Heart right ventricle (tissue), 16 donors: ENCODE data around the gene MAOA. TPM values are rescaled to one million over a fixed set of nuclear protein-coding genes. Genes with fewer than 3 reads are reported as not detected.

Experiments used
- ATAC-seq, 8 donors: fragments of 200-7000 bp; cut with Tn5 transposase; one replicate each; pipeline ENCODE4 v1.9.1; 2020; ENCODE audit warnings: mild to moderate bottlenecking in 8 of 8, moderate library complexity in 8 of 8, moderate number of reproducible peaks in 1 of 8
- DNase-seq, 2 donors: peaks; one replicate each; pipeline ENCODE4 v3.0.0-alpha.2; 2020
- H3K27ac ChIP-seq, 10 donors: fragments of 200-600 bp; sonication (generic) in 2 of 10; one replicate each; pipeline versions ENCODE4 v1.5.0 to v1.8.0; 2020 to 2022; ENCODE audit warnings: mild to moderate bottlenecking in 3 of 10
- H3K27me3 ChIP-seq, 7 donors: fragments of 200-600 bp; one replicate each; pipeline ENCODE4 v1.8.0; 2021 to 2022; ENCODE audit warnings: mild to moderate bottlenecking in 2 of 7
- H3K36me3 ChIP-seq, 9 donors: fragments of 200-600 bp; sonication (generic) in 1 of 9; one replicate each; pipeline versions ENCODE4 v1.5.0 to v1.8.0; 2020 to 2022; ENCODE audit warnings: mild to moderate bottlenecking in 2 of 9
- H3K4me1 ChIP-seq, 9 donors: fragments of 200-600 bp; sonication (generic) in 1 of 9; one replicate each; pipeline versions ENCODE4 v1.5.0 to v1.8.0; 2020 to 2022; ENCODE audit warnings: mild to moderate bottlenecking in 4 of 9
- H3K4me3 ChIP-seq, 10 donors: fragments of 200-600 bp; sonication (generic) in 2 of 10; one replicate each; pipeline versions ENCODE4 v1.5.0 to v1.8.0; 2020 to 2022; ENCODE audit warnings: mild to moderate bottlenecking in 7 of 10, moderate library complexity in 2 of 10
- H3K9me3 ChIP-seq, 11 donors: fragments of 200-600 bp in 10 of 11; sonication (generic) in 2 of 11; one replicate each; pipeline versions ENCODE4 v1.5.0 to v1.8.0; 2013 to 2022; ENCODE audit warnings: mild to moderate bottlenecking in 2 of 11, control low read depth in 1 of 11, moderate library complexity in 1 of 11
- WGBS, 2 donors: extraction: QIAGEN DNeasy Blood & Tissue Kit; methylation state at CpG; one replicate each; pipeline ENCODE4 v1.1.7; 2013; ENCODE audit warnings: inconsistent platforms in 1 of 2; 5-methylcytosine and 5-hydroxymethylcytosine counted together
- intact Hi-C, 10 donors: fragments of 100-400 bp; cut with DNase I; formaldehyde crosslinking; loops; one replicate each; pipeline versions ENCODE4 v1.11.1 to v1.14.2; 2022
- polyA plus RNA-seq, 2 donors: library from polyadenylated mRNA; stranded (reverse); fragments of 200-250 nt; gene quantifications; one replicate each; pipeline ENCODE4 v1.2.3, GENCODE V29; 2013
- total RNA-seq, 10 donors: library from RNA; stranded (reverse); fragmentation: NEBNext Ultra II Directional in 3 of 10; extraction: Animal tissue kit (Norgen Biotek cat#: 25700) in 3 of 10; gene quantifications; one replicate each; pipeline versions ENCODE4 v1.2.1 to v1.2.4, GENCODE V29; 2021 to 2023
- TF ChIP-seq, protein P1 (sequence below), 9 donors: fragments of 200-600 bp; sonication (generic) in 2 of 9; IDR thresholded peaks; one replicate each; pipeline versions ENCODE4 v1.5.0 to v1.8.0; 2021 to 2022; ENCODE audit warnings: antibody characterized with exemption in 9 of 9, mild to moderate bottlenecking in 5 of 9, moderate library complexity in 1 of 9
- donor health status: Arrhythmogenic right ventricular cardiomyopathy.
- donor health status: ischemic (EF 13 %, LVEDD 7.1; RV severe dilation, severe dysfunction).
- donor health status: healthy with polysubstance abuse.
- donor health status: DM: no; HTN: yes; CAD: no.
- donor health status: DM: no; HTN: no; CAD: no.
- donor health status: ischemic (EF 25% LVEDD 6.9; RV normal size, moderate dysfunction).
- donor health status: ischemic (EF 25% LVEDD 5.7; RV mildly dilated, moderate dysfunction).
- donor health status: healthy.
- donor health status: DM: yes; HTN: yes; CAD: no.
- donor health status: Ischemic cardiomyopathy.
- donor health status: ischemic (EF 35%, LVEDD 5.7; RV mildly dilated, moderate dysfunction).
- donor health status: nonischemic (EF 11% LVEDD 7.7; RV severe dilation, severe dysfunction).
- donor health status: DM: yes; HTN: yes; CAD: no.
- donor health status: PGD.
- donor health status: ischemic (EF 29% LVEDD 5.4; RV normal size, mild dysfunction).
- donor health status: nonischemic (EF 23%, LVEDD 6.1; RV moderate dilation, normal function).

MAOA gene
- total and polyA plus RNA-seq, 12 donors: 25.7 to 152 (median 87.8) TPM

DNA sequence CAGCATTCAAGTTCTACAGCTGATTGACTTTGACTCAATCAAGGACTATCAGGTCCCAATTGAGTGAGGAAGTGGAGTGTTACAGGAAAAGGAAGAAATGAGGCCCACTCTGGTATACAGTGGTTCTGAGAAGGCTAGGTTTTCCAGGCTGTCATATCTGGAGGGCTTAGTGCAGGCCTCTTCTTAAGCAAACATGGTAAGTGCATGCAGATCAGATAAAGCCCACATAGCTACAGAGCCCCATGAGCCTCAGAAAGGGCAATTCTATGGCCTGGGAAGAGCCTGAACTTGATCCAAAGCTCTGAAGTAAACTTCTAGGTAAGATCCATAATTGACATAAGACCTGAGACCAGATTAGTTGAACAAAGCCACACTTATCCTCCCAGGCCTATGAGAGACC is 29.0 kb upstream of the MAOA start:
- peaks cover 0 to 38% (median 0%) of the 10 kb centered on the region in 7 donors for H3K27me3 ChIP-seq
- H3K9me3 ChIP-seq: no peaks in the 10 kb centered on the region
- DNase-seq: no peak
- H3K36me3 ChIP-seq: no peaks in the 10 kb centered on the region
- no peaks in the 10 kb centered on the region for H3K4me1 ChIP-seq
- no peak overlapping the region for H3K4me3 ChIP-seq
- H3K27ac ChIP-seq: no peak overlapping the region
- intact Hi-C loops: no loop called here
- TF ChIP-seq, protein P1, sequence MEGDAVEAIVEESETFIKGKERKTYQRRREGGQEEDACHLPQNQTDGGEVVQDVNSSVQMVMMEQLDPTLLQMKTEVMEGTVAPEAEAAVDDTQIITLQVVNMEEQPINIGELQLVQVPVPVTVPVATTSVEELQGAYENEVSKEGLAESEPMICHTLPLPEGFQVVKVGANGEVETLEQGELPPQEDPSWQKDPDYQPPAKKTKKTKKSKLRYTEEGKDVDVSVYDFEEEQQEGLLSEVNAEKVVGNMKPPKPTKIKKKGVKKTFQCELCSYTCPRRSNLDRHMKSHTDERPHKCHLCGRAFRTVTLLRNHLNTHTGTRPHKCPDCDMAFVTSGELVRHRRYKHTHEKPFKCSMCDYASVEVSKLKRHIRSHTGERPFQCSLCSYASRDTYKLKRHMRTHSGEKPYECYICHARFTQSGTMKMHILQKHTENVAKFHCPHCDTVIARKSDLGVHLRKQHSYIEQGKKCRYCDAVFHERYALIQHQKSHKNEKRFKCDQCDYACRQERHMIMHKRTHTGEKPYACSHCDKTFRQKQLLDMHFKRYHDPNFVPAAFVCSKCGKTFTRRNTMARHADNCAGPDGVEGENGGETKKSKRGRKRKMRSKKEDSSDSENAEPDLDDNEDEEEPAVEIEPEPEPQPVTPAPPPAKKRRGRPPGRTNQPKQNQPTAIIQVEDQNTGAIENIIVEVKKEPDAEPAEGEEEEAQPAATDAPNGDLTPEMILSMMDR (IDR thresholded peaks at IDR 0.05): no peak
- no peak for ATAC-seq

DNA sequence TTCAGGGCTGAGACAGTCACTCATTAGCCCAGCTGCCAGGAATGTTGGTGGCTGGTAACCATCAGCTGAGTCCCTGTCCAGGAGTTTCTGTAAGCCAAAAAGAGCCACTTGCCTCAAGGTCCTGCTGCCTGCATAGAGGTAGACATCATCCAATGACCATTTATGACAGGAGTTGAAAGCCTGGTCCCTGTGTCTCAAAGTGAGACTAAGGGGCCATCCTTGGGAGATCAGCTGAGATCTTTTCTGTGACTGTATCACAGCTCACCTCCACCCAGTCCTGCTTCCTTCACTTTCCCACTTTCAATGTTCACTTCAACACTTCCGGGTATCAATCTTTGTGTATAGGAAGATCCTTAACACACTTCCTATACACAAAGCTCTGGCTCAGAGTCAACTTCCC is 28.4 kb upstream of the MAOA start:
- ATAC-seq: no peak
- H3K9me3 ChIP-seq: no peaks in the 10 kb centered on the region
- 54 to 59% methylated on average over 1 of the region's 1 CpG for WGBS, 2 donors
- TF ChIP-seq, protein P1 (IDR thresholded peaks at IDR 0.05): no peak
- no peaks in the 10 kb centered on the region for H3K36me3 ChIP-seq
- intact Hi-C loops: no loop called here
- H3K4me1 ChIP-seq: no peaks in the 10 kb centered on the region
- no peak overlapping the region for H3K27ac ChIP-seq
- DNase-seq: no peak
- no peak overlapping the region for H3K4me3 ChIP-seq
- H3K27me3 ChIP-seq: peaks cover 0 to 42% (median 0%) of the 10 kb centered on the region in 7 donors

DNA sequence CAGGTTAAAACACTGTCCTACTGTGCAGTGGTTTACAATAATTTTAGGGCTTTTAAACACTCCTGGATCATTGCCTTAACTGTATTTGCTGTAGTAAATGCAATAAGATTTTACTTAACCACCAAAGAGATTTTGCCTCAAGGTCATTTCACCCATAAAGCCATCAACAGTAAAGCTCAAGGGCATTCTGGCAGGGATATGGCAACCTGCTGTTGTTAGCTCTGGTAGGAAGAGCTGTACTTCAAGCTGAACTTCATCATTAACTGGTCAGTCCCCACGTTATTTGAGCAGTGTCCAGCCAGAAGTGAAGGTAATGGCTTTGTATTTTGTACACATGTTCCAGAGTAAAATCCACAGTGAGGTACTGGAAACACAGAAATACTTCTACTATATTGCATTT is 26.9 kb upstream of the MAOA start:
- DNase-seq (no peak), ATAC-seq (no peak)
- Histone ChIP-seq H3K4me1 (no peaks in the 10 kb centered on the region), H3K4me3 (no peak overlapping the region), H3K36me3 (no peaks in the 10 kb centered on the region), H3K27ac (no peak overlapping the region), H3K27me3 (peaks cover 0 to 52% (median 0%) of the 10 kb centered on the region in 7 donors), H3K9me3 (no peaks in the 10 kb centered on the region)
- WGBS, 2 donors: 29 to 31% methylated on average over 1 of the region's 1 CpG
- TF ChIP-seq, protein P1 (IDR thresholded peaks at IDR 0.05): no peak
- intact Hi-C loops: no loop called here

DNA sequence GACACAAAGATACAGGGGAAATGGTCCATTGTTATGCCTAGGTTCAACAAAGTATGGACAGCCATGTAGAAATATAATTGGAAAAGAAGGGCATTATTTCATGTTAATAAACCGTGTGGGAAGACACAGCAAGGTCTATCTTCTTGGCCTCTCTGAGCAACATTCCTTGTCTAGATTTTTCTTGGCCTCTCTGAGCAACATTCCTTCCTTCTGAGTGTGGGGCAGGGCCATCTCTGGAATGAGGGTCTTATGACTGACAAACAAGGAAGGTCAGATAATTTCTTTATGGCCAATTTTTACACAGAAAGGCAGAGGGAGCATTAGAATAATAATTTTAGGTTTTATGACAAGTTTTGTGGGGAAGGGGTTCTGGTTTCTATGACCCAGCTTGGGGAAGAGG is 24.3 kb upstream of the MAOA start:
- ATAC-seq: no peak
- no peaks in the 10 kb centered on the region for H3K4me1 ChIP-seq
- H3K27ac ChIP-seq: no peak overlapping the region
- WGBS, 2 donors: 56 to 75% methylated on average over 1 of the region's 1 CpG
- intact Hi-C loops: no loop called here
- no peaks in the 10 kb centered on the region for H3K9me3 ChIP-seq
- H3K4me3 ChIP-seq: no peak overlapping the region
- TF ChIP-seq, protein P1 (IDR thresholded peaks at IDR 0.05): no peak
- peaks cover 0 to 40% (median 0%) of the 10 kb centered on the region in 7 donors for H3K27me3 ChIP-seq
- DNase-seq: no peak
- no peaks in the 10 kb centered on the region for H3K36me3 ChIP-seq
